ENCODE results near the gene MACF1. TPM values are rescaled to one million over a fixed set of nuclear protein-coding genes. Genes with fewer than 3 reads are reported as not detected.

Gene MACF1
- total RNA-seq, 1 donor from 2014 or later = 431 TPM

GRCh38 chr1:39395357-39395831, 190.9 kb downstream of the MACF1 start:
- Mint-ChIP-seq H3K9me3 (ENCODE audit: unreplicated experiment) (no peaks in the 10 kb centered on the region), H3K27ac (ENCODE audit: unreplicated experiment) (peak overlapping the region; percentile 90), H3K27me3 (ENCODE audit: unreplicated experiment) (no peaks in the 10 kb centered on the region), H3K4me3 (ENCODE audit: unreplicated experiment) (no peak overlapping the region), H3K36me3 (ENCODE audit: unreplicated experiment) (no peaks in the 10 kb centered on the region), H3K4me1 (ENCODE audit: unreplicated experiment) (peaks cover 84% of the 10 kb centered on the region)
- DNase-seq (ENCODE audit: extremely low spot score, unreplicated experiment) = no peak
- TF ChIP-seq, protein P1, sequence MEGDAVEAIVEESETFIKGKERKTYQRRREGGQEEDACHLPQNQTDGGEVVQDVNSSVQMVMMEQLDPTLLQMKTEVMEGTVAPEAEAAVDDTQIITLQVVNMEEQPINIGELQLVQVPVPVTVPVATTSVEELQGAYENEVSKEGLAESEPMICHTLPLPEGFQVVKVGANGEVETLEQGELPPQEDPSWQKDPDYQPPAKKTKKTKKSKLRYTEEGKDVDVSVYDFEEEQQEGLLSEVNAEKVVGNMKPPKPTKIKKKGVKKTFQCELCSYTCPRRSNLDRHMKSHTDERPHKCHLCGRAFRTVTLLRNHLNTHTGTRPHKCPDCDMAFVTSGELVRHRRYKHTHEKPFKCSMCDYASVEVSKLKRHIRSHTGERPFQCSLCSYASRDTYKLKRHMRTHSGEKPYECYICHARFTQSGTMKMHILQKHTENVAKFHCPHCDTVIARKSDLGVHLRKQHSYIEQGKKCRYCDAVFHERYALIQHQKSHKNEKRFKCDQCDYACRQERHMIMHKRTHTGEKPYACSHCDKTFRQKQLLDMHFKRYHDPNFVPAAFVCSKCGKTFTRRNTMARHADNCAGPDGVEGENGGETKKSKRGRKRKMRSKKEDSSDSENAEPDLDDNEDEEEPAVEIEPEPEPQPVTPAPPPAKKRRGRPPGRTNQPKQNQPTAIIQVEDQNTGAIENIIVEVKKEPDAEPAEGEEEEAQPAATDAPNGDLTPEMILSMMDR (IDR thresholded peaks at IDR 0.05) = no peak

DNA sequence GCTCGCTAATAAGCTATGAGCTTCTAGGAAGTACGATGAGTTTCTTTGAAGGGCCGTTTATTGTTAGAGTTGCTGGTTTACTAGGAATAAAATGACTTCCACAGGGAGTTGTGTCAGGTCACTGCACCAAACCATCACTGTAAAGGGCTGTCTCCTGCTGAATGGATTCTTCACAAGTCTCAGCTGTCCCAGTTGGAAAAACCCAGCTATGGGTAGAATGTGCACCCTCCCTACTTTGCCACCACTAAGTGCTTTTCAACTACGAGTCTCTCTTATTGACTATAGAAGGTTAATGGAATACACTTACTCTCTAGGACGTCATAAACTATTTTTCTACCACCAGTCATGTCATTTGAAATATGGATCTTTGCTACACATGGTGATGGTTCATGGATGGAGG, 192.2 kb downstream of the MACF1 start:
- Mint-ChIP-seq H3K36me3 (ENCODE audit: unreplicated experiment) (no peaks in the 10 kb centered on the region), H3K27ac (ENCODE audit: unreplicated experiment) (peak overlapping the region; percentile 90), H3K9me3 (ENCODE audit: unreplicated experiment) (no peaks in the 10 kb centered on the region), H3K4me1 (ENCODE audit: unreplicated experiment) (peaks cover 78% of the 10 kb centered on the region), H3K4me3 (ENCODE audit: unreplicated experiment) (no peak overlapping the region), H3K27me3 (ENCODE audit: unreplicated experiment) (no peaks in the 10 kb centered on the region)
- DNase-seq (ENCODE audit: extremely low spot score, unreplicated experiment) = no peak
- TF ChIP-seq, protein P1 (IDR thresholded peaks at IDR 0.05) = no peak

DNA sequence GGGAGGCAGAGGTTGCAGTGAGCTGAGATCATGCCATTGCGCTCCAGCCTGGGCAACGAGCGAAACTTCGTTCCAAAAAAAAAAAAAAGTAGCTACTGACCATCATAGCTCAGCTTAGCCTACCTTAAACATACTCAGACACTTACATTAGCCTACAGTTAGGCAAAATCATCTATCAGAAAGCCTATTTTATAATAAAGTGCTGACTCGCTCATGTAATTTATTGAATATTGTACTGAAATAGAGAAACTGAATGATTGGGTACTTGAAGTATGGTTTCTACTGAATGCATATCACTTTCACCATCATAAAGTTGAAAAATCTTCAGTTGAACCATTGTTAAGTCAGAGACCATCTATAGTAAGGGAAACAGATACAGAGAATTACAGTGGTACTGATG, 193.0 kb downstream of the MACF1 start:
- Mint-ChIP-seq H3K36me3 (ENCODE audit: unreplicated experiment) (no peaks in the 10 kb centered on the region), H3K4me3 (ENCODE audit: unreplicated experiment) (no peak overlapping the region), H3K9me3 (ENCODE audit: unreplicated experiment) (no peaks in the 10 kb centered on the region), H3K27me3 (ENCODE audit: unreplicated experiment) (no peaks in the 10 kb centered on the region), H3K4me1 (ENCODE audit: unreplicated experiment) (peaks cover 72% of the 10 kb centered on the region), H3K27ac (ENCODE audit: unreplicated experiment) (peak overlapping the region; percentile 93)
- DNase-seq (ENCODE audit: extremely low spot score, unreplicated experiment) = no peak
- TF ChIP-seq, protein P1 (IDR thresholded peaks at IDR 0.05) = no peak

DNA sequence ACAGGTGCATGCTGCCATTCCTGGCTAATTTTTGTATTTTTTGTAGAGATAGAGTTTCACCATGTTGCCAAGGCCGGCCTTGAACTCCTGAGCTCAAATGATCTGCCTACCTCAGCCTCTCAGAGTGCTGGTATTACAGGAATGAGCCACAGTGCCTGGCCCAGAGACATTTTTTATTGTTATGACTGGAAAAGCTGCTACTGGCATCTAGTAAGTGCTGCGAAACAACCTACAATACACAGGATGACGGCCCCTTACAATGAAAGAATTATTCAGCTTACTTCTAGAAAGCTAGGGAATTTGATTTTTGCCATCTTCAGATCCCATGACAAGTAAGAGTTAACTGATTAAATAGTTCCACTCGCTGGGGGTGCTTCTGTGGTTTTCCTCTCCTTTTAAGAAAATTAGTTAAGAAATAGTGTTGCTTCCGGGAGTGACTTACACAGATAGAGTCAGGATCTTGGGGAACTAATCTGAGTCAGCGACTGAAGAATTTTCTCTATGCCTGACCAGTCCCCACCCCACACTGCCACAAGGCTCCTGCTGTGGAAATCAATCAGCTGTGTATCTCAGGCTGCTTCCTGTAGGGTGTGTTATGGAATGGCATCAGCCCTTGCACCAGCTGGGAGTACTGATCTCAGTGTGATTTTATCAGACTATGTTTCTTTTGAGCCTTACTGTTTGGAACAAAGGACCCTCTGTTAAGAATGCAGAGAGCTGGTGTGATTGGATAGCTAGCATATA, 194.0 kb downstream of the MACF1 start:
- no peak for DNase-seq (ENCODE audit: extremely low spot score, unreplicated experiment)
- TF ChIP-seq, protein P1 (IDR thresholded peaks at IDR 0.05) = no peak
- H3K4me1 Mint-ChIP-seq (ENCODE audit: unreplicated experiment) = peaks cover 66% of the 10 kb centered on the region
- peak overlapping the region; percentile 41 for H3K4me3 Mint-ChIP-seq (ENCODE audit: unreplicated experiment)
- no peaks in the 10 kb centered on the region for H3K27me3 Mint-ChIP-seq (ENCODE audit: unreplicated experiment)
- peak overlapping the region; percentile 93 for H3K27ac Mint-ChIP-seq (ENCODE audit: unreplicated experiment)
- H3K9me3 Mint-ChIP-seq (ENCODE audit: unreplicated experiment) = no peaks in the 10 kb centered on the region
- peaks cover 1% of the 10 kb centered on the region for H3K36me3 Mint-ChIP-seq (ENCODE audit: unreplicated experiment)

- Mint-ChIP-seq H3K4me1 (ENCODE audit: unreplicated experiment) (peaks cover 59% of the 10 kb centered on the region), H3K27ac (ENCODE audit: unreplicated experiment) (no peak overlapping the region)
Observed at GRCh38 chr1:39401106-39401505, 196.6 kb downstream of the MACF1 start.

More at GRCh38 chr1:39401106-39401505, 196.6 kb downstream of the MACF1 start:
- Mint-ChIP-seq H3K9me3 (ENCODE audit: unreplicated experiment) (no peaks in the 10 kb centered on the region), H3K36me3 (ENCODE audit: unreplicated experiment) (peaks cover 4% of the 10 kb centered on the region), H3K4me3 (ENCODE audit: unreplicated experiment) (no peak overlapping the region), H3K27me3 (ENCODE audit: unreplicated experiment) (no peaks in the 10 kb centered on the region)
- DNase-seq (ENCODE audit: extremely low spot score, unreplicated experiment) = no peak
- TF ChIP-seq, protein P1 (IDR thresholded peaks at IDR 0.05) = no peak

Data from osteocyte (in vitro differentiated cells).